ENCODE measurements around the gene FOXP1.
A peak's percentile ranks its signal among the peaks of the same experiment; 100 is the strongest.

Gene FOXP1

GRCh38 chr3:71184252-71184651 lies 399.3 kb downstream of the FOXP1 start:
- no peak overlapping the region for H3K4me2 ChIP-seq (ENCODE audit: low read length)
- H3K79me2 ChIP-seq (ENCODE audit: low read length): no peaks in the 10 kb centered on the region
- no peak overlapping the region for H3K4me3 ChIP-seq (ENCODE audit: low read length)
- H3K36me3 ChIP-seq (replicated peaks; ENCODE audit: low read depth, low read length): no peaks in the 10 kb centered on the region
- no peak for TF ChIP-seq EZH2phosphoT487 (IDR thresholded peaks at IDR 0.05; ENCODE audit: low read depth)
- no peak for TF ChIP-seq CTCF (IDR thresholded peaks at IDR 0.05; ENCODE audit: low read depth, low read length)
- no peak overlapping the region for H3K9ac ChIP-seq (ENCODE audit: low read length)
- H3K4me1 ChIP-seq (ENCODE audit: low read length): peaks cover 5% of the 10 kb centered on the region; the same call in 1 of the 2 replicates
- H3K27ac ChIP-seq (ENCODE audit: low read length): no peak overlapping the region
- no peaks in the 10 kb centered on the region for H4K20me1 ChIP-seq (ENCODE audit: insufficient read depth, low read length)
- no peaks in the 10 kb centered on the region for H3K27me3 ChIP-seq (ENCODE audit: low read depth, low read length)
- H2AFZ ChIP-seq (ENCODE audit: low read depth, low read length): no peak overlapping the region
- no peaks in the 10 kb centered on the region for H3K9me3 ChIP-seq (ENCODE audit: insufficient read depth, low read length)

- H3K4me1 ChIP-seq (ENCODE audit: low read length): peaks cover 5% of the 10 kb centered on the region; the same call in 1 of the 2 replicates
- no peak overlapping the region for H2AFZ ChIP-seq (ENCODE audit: low read depth, low read length)
- no peaks in the 10 kb centered on the region for H3K79me2 ChIP-seq (ENCODE audit: low read length)
- TF ChIP-seq CTCF (IDR thresholded peaks at IDR 0.05; ENCODE audit: low read depth, low read length): no peak
- TF ChIP-seq EZH2phosphoT487 (IDR thresholded peaks at IDR 0.05; ENCODE audit: low read depth): no peak
- no peak overlapping the region for H3K9ac ChIP-seq (ENCODE audit: low read length)
- no peaks in the 10 kb centered on the region for H3K9me3 ChIP-seq (ENCODE audit: insufficient read depth, low read length)
- 0 out of 2 replicates have a peak overlapping the region, but pooled peaks have one; percentile 7 for H3K4me2 ChIP-seq (ENCODE audit: low read length)
- H3K4me3 ChIP-seq (ENCODE audit: low read length): no peak overlapping the region
- H3K36me3 ChIP-seq (replicated peaks; ENCODE audit: low read depth, low read length): no peaks in the 10 kb centered on the region
- H3K27me3 ChIP-seq (ENCODE audit: low read depth, low read length): no peaks in the 10 kb centered on the region
- no peaks in the 10 kb centered on the region for H4K20me1 ChIP-seq (ENCODE audit: insufficient read depth, low read length)
- H3K27ac ChIP-seq (ENCODE audit: low read length): no peak overlapping the region
These were observed 400.0 kb downstream of the FOXP1 start for GRCh38 chr3:71183549-71183948.

GRCh38 chr3:71180524-71180923 lies 403.0 kb downstream of the FOXP1 start:
- H3K27ac ChIP-seq (ENCODE audit: low read length): no peak overlapping the region
- no peak for TF ChIP-seq CTCF (IDR thresholded peaks at IDR 0.05; ENCODE audit: low read depth, low read length)
- no peak for TF ChIP-seq EZH2phosphoT487 (IDR thresholded peaks at IDR 0.05; ENCODE audit: low read depth)
- no peaks in the 10 kb centered on the region for H3K27me3 ChIP-seq (ENCODE audit: low read depth, low read length)
- no peaks in the 10 kb centered on the region for H3K79me2 ChIP-seq (ENCODE audit: low read length)
- H3K4me2 ChIP-seq (ENCODE audit: low read length): no peak overlapping the region
- H3K9ac ChIP-seq (ENCODE audit: low read length): no peak overlapping the region
- peaks cover 5% of the 10 kb centered on the region; the same call in 1 of the 2 replicates for H3K4me1 ChIP-seq (ENCODE audit: low read length)
- H3K4me3 ChIP-seq (ENCODE audit: low read length): no peak overlapping the region
- H3K9me3 ChIP-seq (ENCODE audit: insufficient read depth, low read length): no peaks in the 10 kb centered on the region
- H3K36me3 ChIP-seq (replicated peaks; ENCODE audit: low read depth, low read length): no peaks in the 10 kb centered on the region
- H4K20me1 ChIP-seq (ENCODE audit: insufficient read depth, low read length): no peaks in the 10 kb centered on the region
- H2AFZ ChIP-seq (ENCODE audit: low read depth, low read length): no peak overlapping the region

GRCh38 chr3:71177375-71177774 lies 406.2 kb downstream of the FOXP1 start:
- peaks cover 8% of the 10 kb centered on the region for H3K4me1 ChIP-seq (ENCODE audit: low read length)
- no peaks in the 10 kb centered on the region for H4K20me1 ChIP-seq (ENCODE audit: insufficient read depth, low read length)
- H3K9ac ChIP-seq (ENCODE audit: low read length): no peak overlapping the region
- no peaks in the 10 kb centered on the region for H3K27me3 ChIP-seq (ENCODE audit: low read depth, low read length)
- H2AFZ ChIP-seq (ENCODE audit: low read depth, low read length): no peak overlapping the region
- H3K27ac ChIP-seq (ENCODE audit: low read length): no peak overlapping the region
- no peaks in the 10 kb centered on the region for H3K79me2 ChIP-seq (ENCODE audit: low read length)
- no peaks in the 10 kb centered on the region for H3K36me3 ChIP-seq (replicated peaks; ENCODE audit: low read depth, low read length)
- no peaks in the 10 kb centered on the region for H3K9me3 ChIP-seq (ENCODE audit: insufficient read depth, low read length)
- no peak overlapping the region for H3K4me2 ChIP-seq (ENCODE audit: low read length)
- H3K4me3 ChIP-seq (ENCODE audit: low read length): no peak overlapping the region
- no peak for TF ChIP-seq CTCF (IDR thresholded peaks at IDR 0.05; ENCODE audit: low read depth, low read length)
- TF ChIP-seq EZH2phosphoT487 (IDR thresholded peaks at IDR 0.05; ENCODE audit: low read depth): no peak

Measured in OCI-LY3 (cell line).